Stomach (tissue), 9 donors: Measurements from ENCODE around the gene FAIM2. TPM values are rescaled to one million over a fixed set of nuclear protein-coding genes. Genes with fewer than 3 reads are reported as not detected.

Source experiments
- DNase-seq, 2 donors: peaks; one replicate each; pipeline versions ENCODE4 v3.0.0 to v3.0.0-alpha.2; 2013 to 2019
- H3K27ac ChIP-seq, 5 donors: fragments of 200-600 bp in 4 of 5; sonication (generic) in 4 of 5; one replicate each; pipeline ENCODE4 v1.5.1; 2013 to 2019; ENCODE audit warnings: mild to moderate bottlenecking in 1 of 5, moderate library complexity in 1 of 5
- H3K27me3 ChIP-seq, 3 donors: fragments of 200-600 bp; sonication (generic); one replicate each; pipeline ENCODE4 v1.5.1; 2017 to 2019; ENCODE audit warnings: mixed run types in 1 of 3
- H3K36me3 ChIP-seq, 4 donors: fragments of 200-600 bp; sonication (generic); 1 replicate in 3 of 4; 2 replicates in 1 of 4; pipeline ENCODE4 v1.5.1; 2016 to 2019
- H3K4me1 ChIP-seq, 4 donors: fragments of 200-600 bp; sonication (generic); one replicate each; pipeline ENCODE4 v1.5.1; 2016 to 2019
- H3K4me3 ChIP-seq, 4 donors: fragments of 200-600 bp; sonication (generic) in 3 of 4; one replicate each; pipeline ENCODE4 v1.5.1; 2016 to 2019; ENCODE audit warnings: mild to moderate bottlenecking in 1 of 4
- H3K9me3 ChIP-seq, 4 donors: fragments of 200-600 bp; sonication (generic); one replicate each; pipeline ENCODE4 v1.5.1; 2016 to 2019
- EP300 ChIP-seq: sonication (generic); formaldehyde crosslinking; IDR thresholded peaks from one replicate; pipeline ENCODE4 v1.6.1; 2017; ENCODE audit warnings: antibody characterized with exemption
- POLR2A ChIP-seq, 4 donors: fragments of 450-650 bp; IDR thresholded peaks; one replicate each; pipeline ENCODE4 v1.6.1; 2016; ENCODE audit warnings: antibody characterized with exemption in 4 of 4, control low read depth in 2 of 4, mild to moderate bottlenecking in 1 of 4, moderate library complexity in 1 of 4
- POLR2AphosphoS5 ChIP-seq, 3 donors: sonication (generic); formaldehyde crosslinking; IDR thresholded peaks; one replicate each; pipeline ENCODE4 v1.6.1; 2016; ENCODE audit warnings: antibody characterized with exemption in 3 of 3
- WGBS, 5 donors: extraction: QIAGEN DNeasy Blood & Tissue Kit in 3 of 5; methylation state at CpG; one replicate each; pipeline versions ENCODE4 v1.1.5 to v1.1.7; 2013 to 2018; 5-methylcytosine and 5-hydroxymethylcytosine counted together
- intact Hi-C: fragments of 100-400 bp; cut with DNase I; formaldehyde crosslinking; loops from one replicate; pipeline ENCODE4 v1.15.1; 2023; ENCODE audit warnings: low total_unique reads
- polyA plus RNA-seq, 3 donors: library from polyadenylated mRNA; stranded (reverse); fragments of 200-250 nt; gene quantifications; one replicate each; pipeline ENCODE4 v1.2.3, GENCODE V29; 2013
- total RNA-seq, 5 donors: library from RNA; depleted of rRNA; stranded (reverse); fragments of >200 nt; gene quantifications; one replicate each; pipeline versions ENCODE4 v1.1.0 to v1.2.3, GENCODE V29; 2014 to 2016
- TF ChIP-seq, protein P1 (sequence below), 7 experiments: fragments of 450-650 bp in 4 of 7; fragments of 200-600 bp in 3 of 7; sonication (generic) in 3 of 7; IDR thresholded peaks; one replicate each; pipeline ENCODE4 v1.5.1; 2016 to 2019; ENCODE audit warnings: antibody characterized with exemption in 7 of 7, control low read depth in 2 of 7, mild to moderate bottlenecking in 1 of 7
- donor health status: healthy with polysubstance abuse.
- donor health status: Bipolar disorder and iron deficiency.
- donor health status: healthy.

FAIM2 gene
- total and polyA plus RNA-seq, 8 donors, result 1.1 to 44.6 (median 2.0) TPM

DNA sequence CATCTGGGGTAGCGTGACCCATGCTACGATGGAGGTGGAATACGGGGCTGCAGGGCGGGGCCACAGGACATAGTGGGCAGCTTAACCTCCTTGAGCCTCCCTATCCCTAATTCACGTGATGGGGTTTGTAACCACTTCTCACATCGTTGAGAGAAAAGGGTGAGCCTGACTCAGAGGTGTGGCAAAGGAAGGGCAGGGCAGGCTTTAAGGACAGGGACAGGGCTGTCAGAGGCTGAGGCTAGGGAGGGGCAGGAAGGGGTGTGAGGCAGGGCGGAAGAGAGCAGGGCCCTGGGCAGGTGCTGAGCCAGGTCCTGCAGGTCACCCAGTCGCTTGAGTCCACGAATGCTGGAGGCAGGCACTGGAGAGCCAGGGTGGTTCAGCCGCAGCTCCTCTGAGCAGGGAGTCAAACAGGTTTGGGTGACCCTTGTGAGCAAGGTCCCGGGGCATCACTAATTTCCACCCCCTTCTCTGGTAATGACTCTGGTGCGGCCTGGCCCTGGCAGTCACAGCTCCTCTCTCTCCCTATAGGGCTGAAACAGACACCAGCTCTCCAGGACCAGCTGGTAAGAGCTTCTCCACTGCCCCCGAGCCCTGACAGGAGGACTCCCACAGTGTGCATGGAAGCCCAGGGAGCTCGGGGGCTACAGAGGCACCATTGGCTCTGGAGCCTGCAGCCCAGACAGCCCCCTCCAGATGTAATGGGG is 39.4 kb upstream of the FAIM2 start:
- H3K4me3 ChIP-seq, result no peak overlapping the region
- H3K4me1 ChIP-seq, result peaks cover 0 to 30% (median 20%) of the 10 kb centered on the region in 4 donors
- H3K9me3 ChIP-seq, result no peaks in the 10 kb centered on the region
- no peaks in the 10 kb centered on the region for H3K27me3 ChIP-seq
- 50 to 70% (median 55%) methylated on average over 11 to 14 of the region's 14 CpGs for WGBS, 5 donors
- H3K27ac ChIP-seq, result no peak overlapping the region
- TF ChIP-seq EP300 (no peak), POLR2A (IDR thresholded peaks at IDR 0.05) (no peak)
- intact Hi-C loops, result no loop called here
- DNase-seq, result peak; percentile 51 to 56
- no peaks in the 10 kb centered on the region for H3K36me3 ChIP-seq

DNA sequence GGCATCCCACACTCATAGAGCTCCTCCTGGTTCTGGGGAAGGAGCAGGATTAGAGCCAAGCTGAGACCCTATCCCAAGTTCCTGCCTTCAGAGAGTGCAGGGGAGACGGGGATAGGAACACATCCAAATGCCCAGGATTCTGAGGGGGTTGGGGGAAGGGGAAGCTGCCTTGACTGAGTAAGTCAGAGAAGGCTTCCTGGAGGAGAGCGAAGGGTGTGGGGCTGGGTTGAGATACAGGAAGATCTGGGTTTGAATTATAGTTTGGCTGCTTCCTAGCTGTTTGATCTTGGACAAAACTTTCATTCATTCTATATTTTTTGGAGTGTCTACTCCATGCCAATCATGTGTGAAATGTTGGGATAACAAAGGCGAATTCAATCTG is 38.8 kb upstream of the FAIM2 start:
- no peaks in the 10 kb centered on the region for H3K27me3 ChIP-seq
- H3K27ac ChIP-seq, result no peak overlapping the region
- H3K36me3 ChIP-seq, result no peaks in the 10 kb centered on the region
- intact Hi-C loops, result no loop called here
- no peaks in the 10 kb centered on the region for H3K9me3 ChIP-seq
- peaks cover 0 to 31% (median 20%) of the 10 kb centered on the region in 4 donors for H3K4me1 ChIP-seq
- DNase-seq, result no peak
- TF ChIP-seq POLR2AphosphoS5 (IDR thresholded peaks at IDR 0.05) (no peak), POLR2A (IDR thresholded peaks at IDR 0.05) (no peak), EP300 (no peak)
- TF ChIP-seq, protein P1, sequence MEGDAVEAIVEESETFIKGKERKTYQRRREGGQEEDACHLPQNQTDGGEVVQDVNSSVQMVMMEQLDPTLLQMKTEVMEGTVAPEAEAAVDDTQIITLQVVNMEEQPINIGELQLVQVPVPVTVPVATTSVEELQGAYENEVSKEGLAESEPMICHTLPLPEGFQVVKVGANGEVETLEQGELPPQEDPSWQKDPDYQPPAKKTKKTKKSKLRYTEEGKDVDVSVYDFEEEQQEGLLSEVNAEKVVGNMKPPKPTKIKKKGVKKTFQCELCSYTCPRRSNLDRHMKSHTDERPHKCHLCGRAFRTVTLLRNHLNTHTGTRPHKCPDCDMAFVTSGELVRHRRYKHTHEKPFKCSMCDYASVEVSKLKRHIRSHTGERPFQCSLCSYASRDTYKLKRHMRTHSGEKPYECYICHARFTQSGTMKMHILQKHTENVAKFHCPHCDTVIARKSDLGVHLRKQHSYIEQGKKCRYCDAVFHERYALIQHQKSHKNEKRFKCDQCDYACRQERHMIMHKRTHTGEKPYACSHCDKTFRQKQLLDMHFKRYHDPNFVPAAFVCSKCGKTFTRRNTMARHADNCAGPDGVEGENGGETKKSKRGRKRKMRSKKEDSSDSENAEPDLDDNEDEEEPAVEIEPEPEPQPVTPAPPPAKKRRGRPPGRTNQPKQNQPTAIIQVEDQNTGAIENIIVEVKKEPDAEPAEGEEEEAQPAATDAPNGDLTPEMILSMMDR (IDR thresholded peaks at IDR 0.05), result no peak
- no peak overlapping the region for H3K4me3 ChIP-seq
- 86 to 94% (median 92%) methylated on average over 3 of the region's 3 CpGs for WGBS, 5 donors

- no peak for DNase-seq
- TF ChIP-seq EP300 (no peak), POLR2AphosphoS5 (IDR thresholded peaks at IDR 0.05) (no peak), POLR2A (IDR thresholded peaks at IDR 0.05) (no peak)
- TF ChIP-seq, protein P1 (IDR thresholded peaks at IDR 0.05), result no peak
- H3K27ac ChIP-seq, result no peak overlapping the region
- no peaks in the 10 kb centered on the region for H3K9me3 ChIP-seq
- H3K27me3 ChIP-seq, result no peaks in the 10 kb centered on the region
- 83 to 91% (median 88%) methylated on average over 13 of the region's 13 CpGs for WGBS, 5 donors
- intact Hi-C loops, result no loop called here
- peaks cover 0 to 31% (median 20%) of the 10 kb centered on the region in 4 donors for H3K4me1 ChIP-seq
- H3K36me3 ChIP-seq, result no peaks in the 10 kb centered on the region
- H3K4me3 ChIP-seq, result no peak overlapping the region
These were observed 38.1 kb upstream of the FAIM2 start for GRCh38 chr12:49941556-49942511.

DNA sequence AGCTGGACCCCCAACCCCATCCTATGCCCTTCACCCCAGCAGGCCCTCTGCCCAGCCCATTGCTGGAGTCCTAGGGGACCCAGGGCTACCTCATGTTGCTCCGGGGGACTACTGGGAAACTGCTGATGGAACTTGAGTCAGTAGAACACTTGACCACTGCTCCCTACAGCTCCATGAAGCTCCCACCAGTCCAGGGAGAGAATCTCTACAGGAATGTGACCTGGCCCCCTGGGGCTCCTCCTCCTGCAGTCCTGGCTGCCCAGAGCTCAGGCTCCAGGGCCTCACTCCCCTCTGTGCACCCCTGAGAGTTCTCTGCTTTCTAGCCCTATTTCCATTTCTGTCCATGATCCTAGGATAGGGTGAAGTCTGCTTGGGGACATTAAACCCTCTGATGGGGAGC is 36.0 kb upstream of the FAIM2 start:
- no peak for DNase-seq
- Histone ChIP-seq H3K9me3 (no peaks in the 10 kb centered on the region), H3K27me3 (no peaks in the 10 kb centered on the region), H3K36me3 (no peaks in the 10 kb centered on the region), H3K4me3 (no peak overlapping the region), H3K4me1 (peaks cover 0 to 14% (median 9%) of the 10 kb centered on the region in 4 donors), H3K27ac (peak overlapping the region in 2 of 5 donors; percentile 21 to 46)
- intact Hi-C loops, result no loop called here
- 40 to 68% (median 50%) methylated on average over 1 of the region's 1 CpG for WGBS, 5 donors
- TF ChIP-seq POLR2AphosphoS5 (IDR thresholded peaks at IDR 0.05) (no peak), POLR2A (IDR thresholded peaks at IDR 0.05) (no peak), EP300 (no peak)
- TF ChIP-seq, protein P1 (IDR thresholded peaks at IDR 0.05), result no peak
